ENCODE data around the gene USF3.
A peak's percentile ranks its signal among the peaks of the same experiment; 100 is the strongest.

Gene USF3

GRCh38 chr3:113695786-113696645 is at the start of gene USF3:
Gene USF3 (minus strand): TSS chr3:113696642. CDS start chr3:113674878, 21,764 bp downstream.
- no peak for FAIRE-seq

GRCh38 chr3:113745756-113746547 is 49.5 kb upstream of the USF3 start, which contains the start of gene NAA50:
Gene NAA50 (minus strand): TSS chr3:113746249. CDS start chr3:113745949, 300 bp downstream.
- no peak for FAIRE-seq

- FAIRE-seq = peak; percentile 75
These were observed 48.7 kb upstream of the USF3 start for GRCh38 chr3:113744941-113745755.

GRCh38 chr3:113743006-113743630 is 46.7 kb upstream of the USF3 start:
- FAIRE-seq = no peak

GRCh38 chr3:113741620-113742019 is 45.2 kb upstream of the USF3 start:
- FAIRE-seq = peak; percentile 8

GRCh38 chr3:113741086-113741485 is 44.6 kb upstream of the USF3 start:
- no peak for FAIRE-seq

- peak; percentile 86 for FAIRE-seq
These were observed 40.2 kb upstream of the USF3 start for GRCh38 chr3:113736548-113737089.

- FAIRE-seq = no peak
These were observed 35.3 kb upstream of the USF3 start for GRCh38 chr3:113731694-113732093.

GRCh38 chr3:113730550-113730949 is 34.1 kb upstream of the USF3 start:
- FAIRE-seq = no peak

GRCh38 chr3:113728661-113729060 is 32.2 kb upstream of the USF3 start:
- FAIRE-seq = no peak

GRCh38 chr3:113721636-113722035 is 25.2 kb upstream of the USF3 start:
- FAIRE-seq = no peak

GRCh38 chr3:113719758-113720157 is 23.3 kb upstream of the USF3 start:
- FAIRE-seq = no peak

- FAIRE-seq = no peak
These were observed 22.9 kb upstream of the USF3 start for GRCh38 chr3:113719294-113719693.

GRCh38 chr3:113717818-113718217 is 21.4 kb upstream of the USF3 start:
- FAIRE-seq = no peak

GRCh38 chr3:113717308-113717707 is 20.9 kb upstream of the USF3 start:
- FAIRE-seq = no peak

GRCh38 chr3:113714702-113715101 is 18.3 kb upstream of the USF3 start:
- no peak for FAIRE-seq

- FAIRE-seq = no peak
These were observed 15.7 kb upstream of the USF3 start for GRCh38 chr3:113712129-113712528.

- FAIRE-seq = no peak
These were observed 11.4 kb upstream of the USF3 start for GRCh38 chr3:113707835-113708234.

GRCh38 chr3:113698956-113699355 is 2.5 kb upstream of the USF3 start:
- FAIRE-seq = no peak

- FAIRE-seq = no peak
These were observed 1.8 kb upstream of the USF3 start for GRCh38 chr3:113698213-113698742.

GRCh38 chr3:113697500-113698090 is 1.2 kb upstream of the USF3 start:
- no peak for FAIRE-seq

All from endometrium (tissue), 2 donors.